Measurements from ENCODE around the gene RUFY2.
"Not testable (repeated sequence)": the region's sequence is repeated elsewhere in the genome, so short reads cannot be mapped to it uniquely, and the experiment has no call there.

Gene RUFY2, protein sequence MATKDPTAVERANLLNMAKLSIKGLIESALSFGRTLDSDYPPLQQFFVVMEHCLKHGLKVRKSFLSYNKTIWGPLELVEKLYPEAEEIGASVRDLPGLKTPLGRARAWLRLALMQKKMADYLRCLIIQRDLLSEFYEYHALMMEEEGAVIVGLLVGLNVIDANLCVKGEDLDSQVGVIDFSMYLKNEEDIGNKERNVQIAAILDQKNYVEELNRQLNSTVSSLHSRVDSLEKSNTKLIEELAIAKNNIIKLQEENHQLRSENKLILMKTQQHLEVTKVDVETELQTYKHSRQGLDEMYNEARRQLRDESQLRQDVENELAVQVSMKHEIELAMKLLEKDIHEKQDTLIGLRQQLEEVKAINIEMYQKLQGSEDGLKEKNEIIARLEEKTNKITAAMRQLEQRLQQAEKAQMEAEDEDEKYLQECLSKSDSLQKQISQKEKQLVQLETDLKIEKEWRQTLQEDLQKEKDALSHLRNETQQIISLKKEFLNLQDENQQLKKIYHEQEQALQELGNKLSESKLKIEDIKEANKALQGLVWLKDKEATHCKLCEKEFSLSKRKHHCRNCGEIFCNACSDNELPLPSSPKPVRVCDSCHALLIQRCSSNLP

GRCh38 chr10:68406815-68407548, at the start of gene RUFY2:
Gene RUFY2 (minus strand): TSS chr10:68407277. CDS start chr10:68407189, 88 bp downstream.
- DNase-seq (ENCODE audit: low spot score): peak; percentile 53

GRCh38 chr10:68449698-68450097, 42.6 kb upstream of the RUFY2 start:
- not testable (repeated sequence) for DNase-seq (ENCODE audit: low spot score)

DNA sequence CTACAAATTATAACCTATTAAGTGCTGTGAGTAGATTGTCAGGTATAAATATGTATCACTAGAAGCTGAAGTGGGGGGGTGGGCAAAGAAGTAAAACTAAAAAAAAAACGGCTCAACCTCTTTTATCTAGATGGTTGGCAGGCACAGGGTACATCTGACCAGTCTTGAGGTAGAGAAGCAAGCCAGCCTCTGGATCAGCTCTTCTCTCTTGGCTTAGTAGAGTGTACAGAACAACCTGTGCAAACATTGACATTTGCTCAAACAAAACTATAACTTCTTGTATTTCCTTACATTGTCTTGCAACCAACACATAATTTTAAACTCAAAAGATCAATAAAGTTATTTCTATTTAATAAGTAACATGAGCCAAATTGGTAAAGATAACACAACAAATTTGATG, 39.1 kb upstream of the RUFY2 start:
- no peak for DNase-seq (ENCODE audit: low spot score)

DNA sequence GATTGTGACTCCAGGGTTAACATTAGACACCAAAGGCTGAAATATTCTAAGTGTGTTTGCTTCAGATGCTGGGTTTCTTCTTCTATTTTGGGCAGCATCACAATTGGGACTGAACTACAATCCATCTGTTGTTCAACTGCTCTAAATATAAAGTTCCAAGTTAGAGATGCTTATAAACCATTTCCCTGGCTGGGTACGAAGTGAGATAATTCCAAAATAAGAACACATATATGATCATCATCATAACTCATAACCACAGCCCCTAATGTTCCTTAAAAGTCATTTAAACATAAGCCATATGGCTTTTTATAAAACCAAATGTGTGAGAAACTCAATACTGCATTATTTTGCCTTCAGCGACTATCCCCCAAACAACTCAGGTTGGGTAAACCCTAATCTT, 35.9 kb upstream of the RUFY2 start:
- no peak for DNase-seq (ENCODE audit: low spot score)

DNA sequence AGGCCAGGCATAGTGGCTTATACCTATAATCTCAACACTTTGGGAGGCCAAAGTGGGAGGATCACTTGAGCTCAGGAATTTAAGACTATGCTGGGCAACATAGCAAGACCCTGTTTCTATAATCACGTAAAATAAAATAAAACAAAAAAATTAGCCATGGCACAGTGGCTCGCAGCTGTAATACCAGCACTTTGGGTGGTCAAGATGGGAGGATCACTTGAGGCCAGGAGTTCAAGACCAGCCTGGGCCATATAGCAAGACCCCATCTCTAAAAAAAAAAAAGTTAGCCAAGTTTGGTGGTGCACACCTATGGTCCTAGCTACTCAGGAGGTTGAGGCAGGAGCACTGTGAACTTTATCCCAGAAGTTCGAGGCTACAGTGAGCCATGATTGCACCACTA, 33.8 kb upstream of the RUFY2 start:
- no peak for DNase-seq (ENCODE audit: low spot score)

DNA sequence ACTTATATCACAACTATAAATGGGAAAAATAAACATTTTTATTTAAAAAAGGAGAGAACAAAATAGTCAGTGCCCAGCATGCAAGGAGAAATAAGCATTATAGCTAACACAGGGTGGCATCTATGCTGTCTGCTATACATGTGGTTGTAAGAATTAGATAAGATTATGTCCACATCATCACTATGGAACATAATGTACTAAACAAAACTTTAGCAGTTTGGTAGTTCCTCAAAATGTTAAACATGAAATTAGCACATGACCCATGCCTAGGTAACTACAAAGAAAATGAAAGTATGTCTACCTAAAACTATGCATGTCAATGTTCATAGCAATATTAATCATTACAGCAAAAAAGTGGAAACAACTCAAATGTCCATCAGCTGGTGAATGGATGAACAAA, 28.7 kb upstream of the RUFY2 start:
- DNase-seq (ENCODE audit: low spot score): no peak

GRCh38 chr10:68434657-68435056, 27.6 kb upstream of the RUFY2 start:
- DNase-seq (ENCODE audit: low spot score): no peak

DNA sequence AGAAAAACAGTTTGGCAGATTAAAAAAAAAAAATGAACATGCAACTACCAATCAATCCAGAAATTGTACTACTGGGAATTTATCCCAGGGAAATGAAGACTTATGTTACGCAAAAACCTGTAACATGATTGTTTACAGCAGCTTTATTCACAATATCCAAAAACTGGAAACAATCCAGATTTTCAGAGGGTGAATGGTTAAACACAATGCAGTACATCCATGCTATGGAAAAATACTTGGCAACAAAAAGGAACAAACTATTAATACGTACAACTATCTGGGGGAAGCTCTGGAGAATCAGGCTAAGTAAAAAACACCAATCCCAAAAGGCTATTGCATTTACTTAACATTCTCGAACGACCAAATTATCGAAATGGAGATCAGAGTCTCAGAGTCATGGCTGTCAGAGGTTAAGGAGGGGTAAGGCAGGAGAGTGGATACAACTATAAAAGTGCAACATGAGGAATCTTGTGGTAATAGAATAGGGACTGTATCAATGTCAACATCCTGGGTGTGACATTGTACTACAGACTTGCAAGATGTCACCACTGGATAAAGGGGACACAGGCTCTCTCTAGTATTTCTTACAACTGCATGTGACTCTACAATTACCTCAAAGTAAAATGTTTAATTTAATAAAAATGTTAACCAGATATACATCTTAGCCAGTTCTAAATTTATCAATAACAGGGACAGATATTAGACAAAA, 21.5 kb upstream of the RUFY2 start:
- DNase-seq (ENCODE audit: low spot score): no peak

GRCh38 chr10:68424454-68425014, 17.5 kb upstream of the RUFY2 start:
- DNase-seq (ENCODE audit: low spot score): no peak

GRCh38 chr10:68423522-68423921, 16.4 kb upstream of the RUFY2 start:
- no peak for DNase-seq (ENCODE audit: low spot score)

GRCh38 chr10:68419376-68419775, 12.3 kb upstream of the RUFY2 start:
- no peak for DNase-seq (ENCODE audit: low spot score)

DNA sequence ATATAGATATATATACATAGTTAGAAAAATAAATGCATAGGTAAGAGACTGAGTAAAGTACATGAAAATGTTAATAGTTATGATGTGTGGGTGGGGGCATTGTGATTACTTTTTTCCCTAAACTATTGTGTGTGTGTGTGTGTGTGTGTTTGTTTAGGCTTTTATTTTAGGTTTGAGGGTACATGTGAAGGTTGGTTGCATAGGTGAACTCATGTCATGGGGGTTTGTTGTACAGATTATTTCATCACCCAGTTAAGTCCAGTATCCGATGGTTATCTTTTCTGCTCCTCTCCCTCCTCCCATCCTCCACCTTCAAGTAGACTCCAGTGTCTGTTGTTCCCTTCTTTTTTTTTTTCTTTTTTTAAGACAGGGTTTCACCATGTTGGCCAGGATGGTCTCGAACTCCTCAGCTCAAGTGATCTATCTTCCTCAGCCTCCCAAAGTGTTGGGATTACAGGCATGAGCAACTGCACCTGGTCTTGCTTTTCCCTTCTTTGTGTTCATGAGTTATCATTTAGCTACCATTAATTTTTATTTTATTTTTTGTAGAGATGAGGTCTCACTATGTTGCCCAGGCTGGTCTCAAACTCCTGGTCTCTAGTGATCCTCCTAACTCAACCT, 1.9 kb upstream of the RUFY2 start:
- no peak for DNase-seq (ENCODE audit: low spot score)

GRCh38 chr10:68406111-68406814, 814 bp downstream of the RUFY2 start:
- DNase-seq (ENCODE audit: low spot score): peak; percentile 49

DNA sequence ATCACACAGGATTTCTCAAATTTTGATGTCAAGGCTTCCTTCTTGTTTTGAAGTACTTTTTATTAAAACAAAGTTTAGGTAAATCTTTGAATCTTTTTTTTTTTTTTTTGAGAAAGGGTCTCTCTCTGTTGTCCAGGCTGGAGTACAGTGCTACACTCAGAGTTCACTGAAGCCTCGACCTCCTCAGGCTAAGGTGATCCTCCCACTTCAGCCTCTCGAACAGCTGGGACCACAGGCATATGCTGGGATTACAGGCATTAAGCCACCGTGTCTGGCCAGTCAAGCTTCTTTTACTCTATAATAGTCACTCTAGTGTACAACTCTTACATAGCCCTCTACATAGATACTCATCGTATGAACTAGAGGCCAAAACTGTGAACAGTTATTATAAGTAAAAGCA, 3.4 kb downstream of the RUFY2 start:
- no peak for DNase-seq (ENCODE audit: low spot score)

- DNase-seq (ENCODE audit: low spot score): no peak
These were observed 4.8 kb downstream of the RUFY2 start for GRCh38 chr10:68402276-68402675.

DNA sequence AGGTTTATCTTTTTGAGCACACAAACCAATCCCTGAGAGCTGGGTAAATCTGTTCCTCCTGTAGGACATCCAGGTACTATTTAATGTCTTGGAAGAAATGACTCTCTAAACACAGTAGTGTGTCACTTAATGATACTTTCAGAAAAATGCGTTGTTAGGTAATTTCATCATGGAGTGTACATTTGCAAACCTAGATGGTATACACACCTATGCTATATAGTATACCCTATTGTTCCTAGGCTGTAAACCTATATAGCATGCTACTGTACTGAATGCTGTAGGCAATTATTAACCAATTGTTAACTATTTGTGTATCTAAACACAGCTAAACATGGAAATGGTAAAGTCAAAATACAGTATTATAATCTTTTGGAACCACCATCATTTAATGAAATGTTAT, 10.1 kb downstream of the RUFY2 start:
- DNase-seq (ENCODE audit: low spot score): no peak

DNA sequence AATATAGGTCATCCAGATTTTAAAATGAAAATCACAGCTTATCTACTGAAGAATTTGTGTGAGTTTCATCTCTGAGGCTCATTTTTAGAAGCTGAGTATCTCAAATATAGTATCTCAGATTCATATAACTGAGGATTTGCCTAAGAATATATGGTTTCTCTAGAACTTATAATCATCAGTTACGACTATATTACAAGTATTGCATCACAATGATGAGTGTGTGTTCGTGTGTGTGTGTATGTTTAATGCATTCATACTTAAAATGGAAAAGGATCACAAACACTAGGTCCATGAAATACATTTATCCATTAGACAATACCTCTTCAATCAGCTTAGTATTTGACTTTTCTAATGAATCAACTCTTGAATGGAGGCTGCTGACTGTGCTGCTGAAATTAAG, 21.3 kb downstream of the RUFY2 start:
- no peak for DNase-seq (ENCODE audit: low spot score)

GRCh38 chr10:68371604-68372003, 35.5 kb downstream of the RUFY2 start:
- DNase-seq (ENCODE audit: low spot score): no peak

DNA sequence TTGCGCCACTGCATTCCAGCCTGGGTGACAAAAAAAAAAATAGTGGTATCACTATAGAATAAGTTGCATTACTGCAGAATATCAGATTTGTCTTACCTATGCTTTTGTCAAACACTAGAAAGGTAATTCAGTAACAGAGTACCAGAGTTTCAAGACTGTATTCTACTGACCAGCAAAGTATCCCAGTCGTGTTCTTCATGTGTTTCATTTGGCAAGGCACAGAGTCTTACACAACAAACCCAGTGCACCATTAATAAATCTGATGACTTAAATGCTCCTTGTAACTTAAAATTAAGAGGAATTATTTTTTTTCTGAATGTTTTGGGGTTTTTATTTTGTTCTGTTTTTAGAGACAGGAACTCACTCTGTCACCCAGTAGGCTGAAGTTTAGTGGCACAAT, 40.0 kb downstream of the RUFY2 start:
- no peak for DNase-seq (ENCODE audit: low spot score)

DNA sequence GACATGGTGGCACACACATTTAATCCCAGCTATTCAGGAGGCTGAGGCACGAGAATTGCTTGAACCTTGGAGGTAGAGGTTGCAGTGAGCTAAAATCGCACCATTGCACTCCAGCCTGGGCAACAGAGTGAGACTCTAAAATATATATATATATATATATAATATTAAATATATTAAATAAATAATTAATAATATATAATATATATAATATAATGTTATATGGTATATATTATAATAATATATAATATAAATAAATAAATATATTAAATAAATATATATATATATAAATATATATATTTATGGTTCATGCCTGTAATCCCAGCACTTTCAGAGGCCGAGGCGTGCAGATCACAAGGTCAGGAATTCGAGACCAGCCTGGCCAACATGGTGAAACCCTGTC, 40.5 kb downstream of the RUFY2 start:
- DNase-seq (ENCODE audit: low spot score): no peak

DNA sequence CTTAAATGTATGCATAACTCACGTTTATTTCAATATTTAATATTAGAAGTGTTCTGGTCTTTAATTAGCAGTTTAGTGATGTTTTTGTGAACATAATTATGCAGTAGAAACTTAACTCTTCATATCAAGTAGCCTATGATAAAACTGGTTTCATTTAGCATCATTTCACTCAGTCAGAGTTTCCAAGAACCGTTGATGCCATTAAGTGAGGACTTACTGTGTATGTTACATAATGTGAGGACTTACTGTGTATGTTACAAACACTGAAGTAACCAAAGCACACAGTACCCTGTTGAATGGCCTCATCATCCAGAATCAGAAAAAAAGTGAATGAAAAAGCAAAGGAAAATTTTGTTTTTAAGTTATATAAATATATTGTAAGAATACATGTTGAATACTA, 41.5 kb downstream of the RUFY2 start:
- no peak for DNase-seq (ENCODE audit: low spot score)

All from HuH-7.5 (cell line).